ENCODE results near the gene CALN1. TPM values are rescaled to one million over a fixed set of nuclear protein-coding genes. Genes with fewer than 3 reads are reported as not detected.

Gene CALN1
- total RNA-seq, 6 experiments from 2014 or later, result 0.06 to 0.98 (median 0.34) TPM

DNA sequence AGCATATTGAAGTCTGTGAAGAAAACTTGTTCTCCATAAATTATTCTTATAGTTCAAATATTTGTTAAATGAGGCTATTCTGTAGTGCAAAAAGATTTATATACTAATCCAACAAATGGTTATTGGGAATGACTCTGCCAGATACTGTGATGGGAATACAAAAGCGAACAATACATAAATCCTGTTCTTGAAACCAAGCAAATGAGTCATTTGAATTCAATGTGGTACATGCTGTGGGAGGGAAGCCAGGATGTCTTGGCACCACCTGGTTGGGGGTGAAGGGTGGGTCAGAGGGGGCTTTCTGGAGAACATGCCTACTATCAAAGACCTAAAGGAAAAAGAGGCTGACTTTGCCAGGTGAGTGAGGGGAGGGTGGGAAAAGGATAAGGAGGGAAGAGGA, 594.2 kb downstream of the CALN1 start:
- no peaks in the 10 kb centered on the region for H3K4me1 ChIP-seq
- DNase-seq, result no peak
- 88% methylated on average over 1 of the region's 1 CpG for whole genome bisulfite sequencing (ENCODE audit: insufficient coverage, low coverage, low lambda C conversion rate, missing lambda C conversion rate)
- TF ChIP-seq, protein P1, sequence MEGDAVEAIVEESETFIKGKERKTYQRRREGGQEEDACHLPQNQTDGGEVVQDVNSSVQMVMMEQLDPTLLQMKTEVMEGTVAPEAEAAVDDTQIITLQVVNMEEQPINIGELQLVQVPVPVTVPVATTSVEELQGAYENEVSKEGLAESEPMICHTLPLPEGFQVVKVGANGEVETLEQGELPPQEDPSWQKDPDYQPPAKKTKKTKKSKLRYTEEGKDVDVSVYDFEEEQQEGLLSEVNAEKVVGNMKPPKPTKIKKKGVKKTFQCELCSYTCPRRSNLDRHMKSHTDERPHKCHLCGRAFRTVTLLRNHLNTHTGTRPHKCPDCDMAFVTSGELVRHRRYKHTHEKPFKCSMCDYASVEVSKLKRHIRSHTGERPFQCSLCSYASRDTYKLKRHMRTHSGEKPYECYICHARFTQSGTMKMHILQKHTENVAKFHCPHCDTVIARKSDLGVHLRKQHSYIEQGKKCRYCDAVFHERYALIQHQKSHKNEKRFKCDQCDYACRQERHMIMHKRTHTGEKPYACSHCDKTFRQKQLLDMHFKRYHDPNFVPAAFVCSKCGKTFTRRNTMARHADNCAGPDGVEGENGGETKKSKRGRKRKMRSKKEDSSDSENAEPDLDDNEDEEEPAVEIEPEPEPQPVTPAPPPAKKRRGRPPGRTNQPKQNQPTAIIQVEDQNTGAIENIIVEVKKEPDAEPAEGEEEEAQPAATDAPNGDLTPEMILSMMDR (IDR thresholded peaks at IDR 0.05), result no peak
- TF ChIP-seq POLR2A (IDR thresholded peaks at IDR 0.05), result no peak
- H3K36me3 ChIP-seq, result no peaks in the 10 kb centered on the region
- intact Hi-C loops (cut with DNase I), result no loop called here
- H3K4me3 ChIP-seq, result no peak overlapping the region
- no peaks in the 10 kb centered on the region for H3K27me3 ChIP-seq
- no peak overlapping the region for H3K27ac ChIP-seq
- ATAC-seq, result no peak
- H3K9me3 ChIP-seq, result no peaks in the 10 kb centered on the region

- DNase-seq, result no peak
- Histone ChIP-seq H3K27ac (no peak overlapping the region), H3K36me3 (no peaks in the 10 kb centered on the region), H3K4me1 (no peaks in the 10 kb centered on the region), H3K4me3 (no peak overlapping the region), H3K27me3 (no peaks in the 10 kb centered on the region), H3K9me3 (no peaks in the 10 kb centered on the region)
- intact Hi-C loops (cut with DNase I), result no loop called here
- ATAC-seq, result no peak
- whole genome bisulfite sequencing (ENCODE audit: insufficient coverage, low coverage, low lambda C conversion rate, missing lambda C conversion rate), result 73% methylated on average over 1 of the region's 1 CpG
- TF ChIP-seq, protein P1 (IDR thresholded peaks at IDR 0.05), result no peak
- TF ChIP-seq POLR2A (IDR thresholded peaks at IDR 0.05), result no peak
Observed at GRCh38 chr7:71808115-71808514, 604.0 kb downstream of the CALN1 start.

DNA sequence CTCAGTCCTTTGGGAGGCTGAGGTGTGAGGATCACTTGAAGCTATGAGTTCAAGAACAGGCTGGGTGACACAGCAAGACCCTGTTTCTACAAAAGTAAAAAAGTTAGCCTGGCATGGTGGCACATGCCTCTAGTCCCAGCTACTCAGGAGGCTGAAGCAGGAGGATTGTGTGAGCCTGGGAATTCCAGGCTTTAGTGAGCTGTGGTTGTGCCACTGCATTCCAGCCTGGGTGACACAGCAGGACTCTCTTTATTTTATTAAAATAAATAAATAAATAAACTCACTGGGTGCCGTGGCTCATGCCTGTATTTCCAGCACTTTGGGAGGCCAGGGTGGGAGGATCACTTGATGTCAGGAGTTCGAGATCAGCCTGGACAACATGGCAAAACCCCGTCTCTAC, 607.9 kb downstream of the CALN1 start:
- H3K4me1 ChIP-seq, result no peaks in the 10 kb centered on the region
- H3K27ac ChIP-seq, result no peak overlapping the region
- DNase-seq, result no peak
- no peak for ATAC-seq
- H3K9me3 ChIP-seq, result no peaks in the 10 kb centered on the region
- no peak for TF ChIP-seq POLR2A (IDR thresholded peaks at IDR 0.05)
- TF ChIP-seq, protein P1 (IDR thresholded peaks at IDR 0.05), result no peak
- 69% methylated on average over 2 of the region's 3 CpGs for WGBS (ENCODE audit: insufficient coverage, low coverage, low lambda C conversion rate, missing lambda C conversion rate)
- intact Hi-C loops (cut with DNase I), result no loop called here
- H3K4me3 ChIP-seq, result no peak overlapping the region
- H3K27me3 ChIP-seq, result no peaks in the 10 kb centered on the region
- no peaks in the 10 kb centered on the region for H3K36me3 ChIP-seq

- H3K27ac ChIP-seq, result no peak overlapping the region
- ATAC-seq (no peak), DNase-seq (no peak)
- H3K36me3 ChIP-seq, result no peaks in the 10 kb centered on the region
- no peaks in the 10 kb centered on the region for H3K9me3 ChIP-seq
- TF ChIP-seq, protein P1 (IDR thresholded peaks at IDR 0.05), result no peak
- no peak for TF ChIP-seq POLR2A (IDR thresholded peaks at IDR 0.05)
- H3K27me3 ChIP-seq, result no peaks in the 10 kb centered on the region
- intact Hi-C loops (cut with DNase I), result no loop called here
- 55% methylated on average over 4 of the region's 4 CpGs for WGBS (ENCODE audit: insufficient coverage, low coverage, low lambda C conversion rate, missing lambda C conversion rate)
- no peaks in the 10 kb centered on the region for H3K4me1 ChIP-seq
- H3K4me3 ChIP-seq, result no peak overlapping the region
Observed at GRCh38 chr7:71801976-71802375, 610.2 kb downstream of the CALN1 start.

DNA sequence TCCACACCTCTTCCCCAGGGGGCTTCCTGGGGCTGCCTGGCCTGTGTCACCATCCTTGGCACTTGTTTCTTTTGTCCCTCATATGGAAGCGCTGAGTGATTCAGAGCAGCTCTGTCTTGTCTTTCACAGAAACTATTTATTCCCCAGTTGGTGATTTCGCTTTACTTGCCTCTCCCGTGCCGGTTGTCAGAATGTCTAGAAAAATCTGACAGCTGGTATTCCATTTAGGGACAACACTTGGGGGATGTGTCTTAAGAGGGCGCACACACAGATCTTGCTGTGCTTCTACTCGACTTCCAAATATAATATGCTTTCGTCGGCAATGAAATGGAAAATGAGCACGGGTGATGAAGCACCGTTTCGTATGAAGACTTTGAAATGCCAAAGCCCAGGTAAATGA, 611.8 kb downstream of the CALN1 start:
- TF ChIP-seq, protein P1 (IDR thresholded peaks at IDR 0.05), result no peak
- TF ChIP-seq POLR2A (IDR thresholded peaks at IDR 0.05), result no peak
- H3K4me3 ChIP-seq, result no peak overlapping the region
- H3K27me3 ChIP-seq, result no peaks in the 10 kb centered on the region
- intact Hi-C loops (cut with DNase I), result no loop called here
- no peaks in the 10 kb centered on the region for H3K9me3 ChIP-seq
- ATAC-seq, result no peak
- DNase-seq, result no peak
- H3K27ac ChIP-seq, result no peak overlapping the region
- 87% methylated on average over 7 of the region's 11 CpGs for WGBS (ENCODE audit: insufficient coverage, low coverage, low lambda C conversion rate, missing lambda C conversion rate)
- H3K4me1 ChIP-seq, result no peaks in the 10 kb centered on the region
- H3K36me3 ChIP-seq, result no peaks in the 10 kb centered on the region
